GM18498 (cell line): ENCODE data around the gene EHD1.

ENCODE experiments used
- ATAC-seq: cut with Tn5 transposase; IDR thresholded peaks from one replicate; pipeline ENCODE4 v1.9.1; 2021; ENCODE audit warnings: mild to moderate bottlenecking, moderate library complexity; ENCODE audit not compliant: unreplicated experiment

EHD1 gene

DNA sequence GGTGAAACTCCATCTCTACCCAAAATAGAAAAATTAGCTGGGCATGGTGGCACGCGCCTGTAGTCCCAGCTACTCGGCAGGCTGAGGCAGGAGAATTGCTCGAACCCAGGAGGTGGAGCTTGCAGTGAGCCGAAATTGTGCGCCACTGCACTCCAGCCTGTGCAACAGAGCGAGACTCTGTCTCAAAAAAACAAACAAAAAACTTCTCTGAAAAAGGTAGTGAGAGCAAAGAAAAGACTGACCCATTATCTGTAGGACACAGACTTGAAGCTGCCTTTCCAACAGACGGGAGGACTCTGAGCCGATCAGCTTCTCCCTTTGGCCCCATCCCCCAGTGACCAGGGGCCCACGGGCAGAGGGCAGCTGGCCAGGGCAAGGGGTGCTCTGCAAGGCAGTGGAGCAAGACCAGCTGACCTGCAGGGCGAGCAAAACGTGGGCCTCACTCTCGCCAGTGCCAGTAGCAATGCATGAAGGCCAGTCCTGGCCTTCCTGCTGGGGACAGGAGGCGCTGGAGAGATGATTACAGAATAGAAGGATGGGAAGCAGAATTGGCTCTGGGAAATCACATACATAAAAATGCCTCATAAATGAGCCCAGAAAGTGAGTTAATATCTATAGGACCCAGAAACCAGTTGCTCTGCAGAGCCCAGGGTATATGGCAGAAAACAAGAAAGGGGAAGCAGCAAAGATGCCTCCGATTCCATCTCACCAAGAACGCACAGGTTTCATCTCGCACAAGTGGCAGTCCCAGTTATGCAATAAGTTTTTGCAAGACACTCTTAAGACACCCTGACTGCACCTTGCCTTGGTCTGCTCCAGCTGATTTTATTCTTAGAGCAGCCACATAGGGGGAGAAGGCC is 2.8 kb downstream of the EHD1 start:
- ATAC-seq: no peak

GRCh38 chr11:64874308-64875240 is 3.8 kb downstream of the EHD1 start:
- ATAC-seq: no peak

GRCh38 chr11:64872790-64873488 is 5.5 kb downstream of the EHD1 start:
- no peak for ATAC-seq

DNA sequence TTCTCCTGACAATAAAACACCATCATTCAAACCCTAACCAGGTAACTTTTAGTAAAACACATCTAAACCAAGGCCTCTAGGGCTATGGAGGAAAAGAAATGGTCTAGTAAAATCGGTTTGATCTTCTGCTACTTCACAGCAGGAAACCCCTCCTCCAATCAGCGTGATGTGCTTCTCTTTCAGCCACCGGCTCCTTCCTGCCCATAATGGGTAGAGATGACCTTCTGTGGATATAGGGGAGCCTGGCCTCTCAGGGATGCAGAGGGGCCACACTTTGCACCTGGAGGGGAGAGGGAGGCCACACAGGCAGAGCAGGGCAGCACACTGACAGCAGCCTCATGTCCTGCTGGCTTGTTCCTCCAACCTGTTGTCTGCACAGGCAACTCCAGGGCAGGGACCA is 6.9 kb downstream of the EHD1 start:
- ATAC-seq: no peak

- no peak for ATAC-seq
Observed at GRCh38 chr11:64870893-64871466, 7.4 kb downstream of the EHD1 start.

DNA sequence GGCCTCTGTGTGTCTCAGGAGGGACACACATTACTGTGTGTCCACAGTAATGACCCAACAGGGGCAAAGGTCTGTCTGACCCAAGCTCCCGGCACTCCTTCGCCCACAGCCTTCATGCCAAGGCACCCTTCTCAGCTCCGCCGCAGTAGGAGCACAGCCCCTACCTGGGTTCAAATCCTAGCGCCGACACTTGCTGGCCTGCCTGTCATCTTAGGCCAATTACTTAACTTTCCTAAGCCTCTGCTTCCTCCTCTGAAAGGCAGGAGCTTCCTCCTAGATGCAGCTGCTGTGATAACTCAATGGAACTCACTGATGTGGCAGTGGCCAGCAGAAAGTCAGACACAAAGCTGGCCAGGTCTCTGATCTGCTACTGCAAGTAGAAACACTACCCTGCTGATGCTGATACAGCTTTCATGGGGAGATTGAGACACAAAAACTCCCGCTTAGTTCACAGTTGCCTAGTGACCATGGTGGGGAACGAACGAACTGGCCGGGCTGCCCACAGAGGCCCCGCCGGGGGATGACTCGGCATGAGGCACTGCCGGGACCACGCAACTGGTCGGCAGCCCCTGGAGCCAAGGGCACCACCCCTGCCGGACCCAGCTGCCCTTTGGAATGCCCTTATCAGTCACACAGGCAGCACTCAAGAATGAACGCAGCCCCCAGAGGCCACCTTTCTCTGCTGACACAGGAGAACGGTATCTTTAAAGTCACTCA is 8.1 kb downstream of the EHD1 start:
- no peak for ATAC-seq

- no peak for ATAC-seq
Observed at GRCh38 chr11:64869571-64870175, 8.7 kb downstream of the EHD1 start.

- ATAC-seq: no peak
Observed at GRCh38 chr11:64868904-64869570, 9.4 kb downstream of the EHD1 start.

- no peak for ATAC-seq
Observed at GRCh38 chr11:64867748-64868462, 10.5 kb downstream of the EHD1 start.

GRCh38 chr11:64866173-64866491 is 12.3 kb downstream of the EHD1 start:
- ATAC-seq: no peak

DNA sequence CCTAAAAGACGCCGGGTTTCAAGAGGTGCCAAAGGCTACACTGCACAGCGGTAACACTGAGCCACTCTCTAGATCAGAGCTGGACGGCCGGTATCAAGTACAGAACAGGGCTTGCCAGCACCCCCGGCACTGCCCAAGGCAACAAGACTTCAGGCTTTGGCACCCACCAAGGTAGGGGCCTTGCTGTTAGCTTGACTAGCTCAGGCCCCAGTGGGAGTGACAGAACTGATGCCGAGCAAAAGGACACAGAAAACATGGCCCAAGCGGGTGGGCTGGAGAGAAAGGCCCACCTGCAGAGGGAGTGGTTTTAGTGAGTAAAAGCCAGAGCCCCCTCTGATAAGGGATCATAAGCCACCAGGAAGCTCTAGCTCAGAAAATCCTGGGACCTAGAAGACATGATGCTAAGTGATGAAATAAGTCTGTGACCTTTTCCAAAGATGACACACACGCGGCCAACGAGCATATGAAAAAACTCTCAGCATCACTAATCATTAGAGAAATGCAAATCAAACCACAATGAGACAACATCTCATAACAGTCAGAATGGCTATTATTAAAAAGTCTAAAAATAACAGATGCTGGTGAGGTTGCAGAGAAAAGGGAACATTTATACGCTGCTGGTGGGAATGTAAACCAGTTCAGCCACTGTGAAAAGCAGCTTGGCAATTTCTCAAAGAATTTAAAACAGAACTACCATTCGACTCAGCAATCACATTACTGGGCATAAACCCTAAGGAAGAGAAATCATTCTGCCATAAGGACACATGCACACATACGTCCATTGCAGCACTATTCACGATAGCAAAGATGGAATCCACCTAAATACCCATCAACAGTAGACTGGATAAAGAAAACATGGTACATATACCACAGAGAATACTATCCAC is 12.9 kb downstream of the EHD1 start:
- peak; percentile 46 for ATAC-seq

GRCh38 chr11:64864473-64865285 is 13.7 kb downstream of the EHD1 start:
- peak; percentile 20 for ATAC-seq

- ATAC-seq: no peak
Observed at GRCh38 chr11:64864135-64864472, 14.3 kb downstream of the EHD1 start.

DNA sequence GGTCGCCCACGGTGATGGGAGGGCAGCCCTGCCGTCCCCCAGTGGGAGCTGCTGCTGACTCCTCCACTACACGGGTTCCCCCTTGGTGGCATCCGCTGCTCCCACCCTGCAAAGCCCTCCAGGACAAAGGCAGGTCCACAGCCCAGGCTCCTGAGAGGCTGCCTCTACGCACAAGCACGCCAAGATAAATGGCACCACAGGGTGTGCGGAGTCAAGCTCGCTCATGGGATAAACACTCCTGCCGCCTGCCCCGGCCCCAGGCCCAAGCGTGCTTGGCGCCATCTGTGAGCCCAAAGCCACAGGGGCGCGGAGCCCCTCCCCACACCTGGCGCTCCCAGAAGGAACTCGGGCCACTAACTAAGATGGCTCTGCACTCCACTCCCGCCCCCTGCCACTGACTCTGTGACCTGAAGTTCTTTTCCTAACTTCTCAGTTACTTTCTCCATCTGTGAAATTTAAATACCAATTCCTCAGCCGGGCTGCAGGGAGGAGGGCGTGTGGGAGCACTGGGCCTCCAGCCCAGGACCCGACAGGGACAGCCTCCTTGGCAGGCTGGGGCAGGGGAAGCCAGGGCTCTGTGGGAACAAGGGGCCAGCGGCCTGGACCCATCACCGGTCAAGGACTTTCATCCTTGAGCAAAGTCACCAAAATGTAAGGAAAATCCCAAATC is 14.9 kb downstream of the EHD1 start:
- ATAC-seq: no peak

- ATAC-seq: no peak
Observed at GRCh38 chr11:64862987-64863390, 15.4 kb downstream of the EHD1 start.

GRCh38 chr11:64861227-64861975 is 17.0 kb downstream of the EHD1 start:
- no peak for ATAC-seq
